ELF-1 (cell line): ENCODE measurements around the gene GLRB.
A peak's percentile ranks its signal among the peaks of the same experiment; 100 is the strongest.
"Not testable (repeated sequence)": the region's sequence is repeated elsewhere in the genome, so short reads cannot be mapped to it uniquely, and the experiment has no call there.

Experiments used
- DNase-seq: peaks from one replicate; pipeline ENCODE4 v3.0.0-alpha.2; 2016; ENCODE audit warnings: low read depth, low spot score

GLRB gene

GRCh38 chr4:157128395-157128794, 52.4 kb downstream of the GLRB start:
- DNase-seq, result no peak

GRCh38 chr4:157141976-157142375, 66.0 kb downstream of the GLRB start:
- DNase-seq, result no peak

GRCh38 chr4:157143369-157143768, 67.4 kb downstream of the GLRB start:
- no peak for DNase-seq

GRCh38 chr4:157151711-157152110, 75.8 kb downstream of the GLRB start:
- no peak for DNase-seq

- no peak for DNase-seq
Measured at GRCh38 chr4:157165935-157166610, 90.1 kb downstream of the GLRB start.

GRCh38 chr4:157170321-157170720, 94.4 kb downstream of the GLRB start:
- no peak for DNase-seq

GRCh38 chr4:157172011-157172410, 96.1 kb downstream of the GLRB start:
- DNase-seq, result no peak

GRCh38 chr4:157180268-157180667, 104.3 kb downstream of the GLRB start:
- DNase-seq, result not testable (repeated sequence)

GRCh38 chr4:157184300-157184699, 108.3 kb downstream of the GLRB start:
- DNase-seq, result no peak

GRCh38 chr4:157185363-157185762, 109.4 kb downstream of the GLRB start:
- DNase-seq, result no peak

- DNase-seq, result no peak
Measured at GRCh38 chr4:157195374-157195773, 119.4 kb downstream of the GLRB start.

- DNase-seq, result no peak
Measured at GRCh38 chr4:157196046-157196445, 120.1 kb downstream of the GLRB start.

GRCh38 chr4:157204634-157205244, 128.8 kb downstream of the GLRB start:
- DNase-seq, result peak; percentile 70

- no peak for DNase-seq
Measured at GRCh38 chr4:157217708-157218107, 141.8 kb downstream of the GLRB start.

- no peak for DNase-seq
Measured at GRCh38 chr4:157219711-157220370, 143.9 kb downstream of the GLRB start.

- peak; percentile 83 for DNase-seq
Measured at GRCh38 chr4:157220371-157220881, 144.5 kb downstream of the GLRB start, which contains the start of gene GRIA2. GRIA2 (plus strand) TSS chr4:157220728; CDS start chr4:157221043, 315 bp downstream.

GRCh38 chr4:157221426-157221894, 145.5 kb downstream of the GLRB start:
- no peak for DNase-seq
